Fibroblast of villous mesenchyme (primary cell): ENCODE results near the gene BECN2. TPM values are rescaled to one million over a fixed set of nuclear protein-coding genes. Genes with fewer than 3 reads are reported as not detected.
"Not testable (repeated sequence)": the region's sequence is repeated elsewhere in the genome, so short reads cannot be mapped to it uniquely, and the experiment has no call there.

Experiments
- DNase-seq: peaks from one replicate; pipeline ENCODE4 v3.0.0-alpha.2; 2010; ENCODE audit warnings: low read depth
- H3K4me3 ChIP-seq: 2 replicates; pipeline ENCODE4 v1.5.1; 2011; ENCODE audit warnings: low read depth, mild to moderate bottlenecking, low read length
- CTCF ChIP-seq: IDR thresholded peaks from 2 replicates; pipeline ENCODE4 v1.5.1; 2012; ENCODE audit warnings: low read depth, mild to moderate bottlenecking, low read length; ENCODE audit not compliant: insufficient read depth
- total RNA-seq: library from RNA; depleted of rRNA; stranded (reverse); fragments of >200 nt; gene quantifications from 2 replicates; pipeline ENCODE4 v1.2.3, GENCODE V29; 2012

The BECN2 gene
- total RNA-seq, 1 donor = not detected

- H3K4me3 ChIP-seq = no peak overlapping the region
- peak; percentile 16 for DNase-seq
- TF ChIP-seq CTCF = no peak
Observed at GRCh38 chr1:241972703-241973369, 15.3 kb downstream of the BECN2 start.

GRCh38 chr1:241976229-241976628 lies 18.7 kb downstream of the BECN2 start:
- no peak for DNase-seq

GRCh38 chr1:241979071-241979470 lies 21.5 kb downstream of the BECN2 start:
- no peak overlapping the region for H3K4me3 ChIP-seq
- no peak for DNase-seq
- no peak for TF ChIP-seq CTCF

More at GRCh38 chr1:241976229-241976628, 18.7 kb downstream of the BECN2 start:
- TF ChIP-seq CTCF = no peak
- no peak overlapping the region for H3K4me3 ChIP-seq

GRCh38 chr1:241979926-241980325 lies 22.4 kb downstream of the BECN2 start:
- DNase-seq = no peak
- TF ChIP-seq CTCF = no peak
- no peak overlapping the region for H3K4me3 ChIP-seq

- no peak overlapping the region for H3K4me3 ChIP-seq
- TF ChIP-seq CTCF = peak; percentile 60
- DNase-seq = peak; percentile 58
Observed at GRCh38 chr1:241985787-241986186, 28.2 kb downstream of the BECN2 start.

- not testable (repeated sequence) for DNase-seq, H3K4me3 ChIP-seq
Observed at GRCh38 chr1:241988389-241988930, 30.9 kb downstream of the BECN2 start.

GRCh38 chr1:241990040-241990439 lies 32.5 kb downstream of the BECN2 start:
- no peak for TF ChIP-seq CTCF
- H3K4me3 ChIP-seq = no peak overlapping the region
- DNase-seq = peak; percentile 94
